Measurements from ENCODE around the gene CGB3. TPM values are rescaled to one million over a fixed set of nuclear protein-coding genes. Genes with fewer than 3 reads are reported as not detected.
A peak's percentile ranks its signal among the peaks of the same experiment; 100 is the strongest.

Gene CGB3
- total RNA-seq, 1 experiment from 2014 or later = not detected

DNA sequence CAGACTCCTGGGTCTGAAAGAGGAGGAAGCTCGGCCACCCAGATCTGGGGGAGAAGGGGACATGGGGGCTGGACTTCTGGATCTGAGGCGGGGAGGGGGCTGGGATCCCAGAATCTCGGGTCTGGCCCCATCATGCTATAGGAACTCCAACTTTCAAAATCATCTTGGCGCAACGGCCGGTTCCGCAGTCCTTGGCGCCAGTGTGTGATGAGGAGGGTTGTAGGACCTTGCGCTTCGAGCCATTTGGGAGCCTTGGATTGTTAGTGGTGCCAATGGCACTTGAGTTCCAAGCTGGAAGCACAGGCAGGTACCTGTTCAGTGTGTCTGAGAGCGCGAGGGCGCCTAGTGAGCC lies 30.1 kb downstream of the CGB3 start:
- ATAC-seq = no peak

DNA sequence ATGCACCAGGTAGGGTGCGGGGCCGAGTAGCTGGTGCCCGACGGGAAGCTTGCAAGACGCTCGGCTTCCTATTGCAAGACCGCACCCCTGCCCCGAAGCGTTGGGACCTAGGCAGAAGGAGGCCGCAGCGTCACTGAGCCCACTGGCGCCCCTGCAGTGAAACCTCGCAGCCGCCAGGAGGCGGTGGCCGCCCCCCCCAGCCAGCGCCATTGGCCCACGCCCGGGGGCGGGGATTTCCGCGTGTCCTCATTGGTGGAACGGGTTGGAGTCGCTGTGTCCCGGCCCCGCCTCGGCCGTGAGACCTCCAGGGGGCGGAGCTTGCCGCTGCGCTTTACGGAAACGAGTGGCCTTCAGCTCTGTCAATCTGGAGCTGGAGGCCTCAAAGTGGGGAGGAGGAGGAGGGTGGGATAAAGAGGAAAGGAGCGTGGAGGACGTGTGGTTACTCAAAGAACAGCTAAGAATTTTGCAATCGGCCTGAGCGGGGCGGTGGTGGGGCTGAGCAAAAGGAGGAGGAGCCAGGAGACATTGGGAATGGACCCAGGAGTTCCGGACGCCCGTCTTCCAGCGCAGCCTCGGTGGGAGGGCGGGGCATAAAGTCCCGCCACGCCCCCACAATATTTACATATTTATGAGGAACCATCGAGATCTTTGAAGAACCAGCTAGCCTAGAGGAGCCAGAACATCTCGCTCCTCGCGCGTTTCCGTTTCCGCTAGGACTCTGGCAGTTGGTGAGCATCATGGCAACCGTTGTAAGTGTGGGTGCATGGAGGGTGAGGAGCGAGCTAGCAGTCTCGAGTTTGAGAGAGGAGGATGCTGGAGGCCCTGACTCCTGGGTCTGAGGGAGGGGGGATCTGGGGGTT lies 30.7 kb downstream of the CGB3 start, which contains the start of the genes GYS1 and RUVBL2:
GYS1 (minus strand) TSS at position 135 of the 860 bp plus-strand sequence. CDS start 197 bp downstream, outside the sequence.
RUVBL2 (plus strand) TSS at position 713 of the 860 bp plus-strand sequence; CDS start at position 738, 25 bp downstream.
- Histone ChIP-seq H3K4me2 (ENCODE audit: low read length) (peak within 1 kb of the TSS; percentile 92), H4K20me1 (ENCODE audit: insufficient read depth) (peaks cover 14% of the 10 kb centered on the region; the same call in 1 of the 2 replicates), H3K79me2 (ENCODE audit: insufficient read depth, low read length) (peaks cover 73% of the 10 kb centered on the region), H3K9ac (ENCODE audit: low read length) (peak within 1 kb of the TSS; percentile 97), H3K4me1 (ENCODE audit: control insufficient read depth in 1 of 2, insufficient read depth in 2 of 2, low read length in 2 of 2) (peaks cover 15 to 34% of the 10 kb centered on the region in 2 experiments), H3K27me3 (ENCODE audit: insufficient read depth, low read length) (no peaks in the 10 kb centered on the region), H3K9me3 (ENCODE audit: control insufficient read depth in 1 of 2, insufficient read depth in 1 of 2, low read depth in 1 of 2, low read length in 2 of 2) (no peaks in the 10 kb centered on the region), H2AFZ (ENCODE audit: low read depth, low read length, poor library complexity, severe bottlenecking) (no peak within 1 kb of the TSS), H3K36me3 (ENCODE audit: control insufficient read depth in 1 of 2, insufficient read depth in 2 of 2, low read length in 2 of 2) (peaks cover 5 to 8% of the 10 kb centered on the region in 2 experiments; a peak in 1 of 4 replicates), H3K4me3 (replicated peaks in 1 of 2; ENCODE audit: low read depth in 1 of 2, low read length in 2 of 2) (peak within 1 kb of the TSS; percentile 75 to 77), H3K27ac (ENCODE audit: low read depth, low read length) (peak within 1 kb of the TSS; percentile 75), H3K9me2 (ENCODE audit: insufficient read depth) (no peaks in the 10 kb centered on the region)
- ATAC-seq (peak; percentile 91), DNase-seq (ENCODE audit: low read depth, low spot score) (peak; percentile 99)
- intact Hi-C loops (cut with micrococcal nuclease) = no loop called here
- no TSS peak for BruUV-seq (replicated peaks)
- ChIA-PET CTCF (interaction anchor here (0.6 to 2.5 kb wide), 41 partner anchors 10 to 460 kb away, joined by 3 to 44 read pairs (median 4); partner anchors contain the start of genes ALDH16A1, BCAT2, CGB2 and CGB7), POLR2A (interaction anchor here (0.6 to 3.1 kb wide), 23 partner anchors 10 to 683 kb away, joined by 3 to 17 read pairs (median 5); partner anchors contain the start of genes CGB7, DHDH, FTL and RPL18), RAD21 (ENCODE audit: low non-redundant PET in 1 of 2, low total read pairs in 2 of 2, uncharacterized antibody in 2 of 2, unreplicated experiment in 2 of 2) (interaction anchor here (0.6 to 1.0 kb wide), 4 partner anchors 20 to 683 kb away, joined by 3 to 5 read pairs (median 4); partner anchors contain the start of gene NTF4 (in 1 of the 2))
- no peak for TF ChIP-seq FOSL1 (IDR thresholded peaks at IDR 0.05; ENCODE audit: low read depth)
- peak; percentile 96 for TF ChIP-seq POLR2AphosphoS5 (IDR thresholded peaks at IDR 0.05; ENCODE audit: low read depth, low read length)
- no peak; the same call in none of the 2 replicates for TF ChIP-seq RAD21 (IDR thresholded peaks at IDR 0.05; ENCODE audit: low read depth)
- TF ChIP-seq SP1 (IDR thresholded peaks at IDR 0.05; ENCODE audit: low read depth) = peak; percentile 96
- TF ChIP-seq, protein P1, sequence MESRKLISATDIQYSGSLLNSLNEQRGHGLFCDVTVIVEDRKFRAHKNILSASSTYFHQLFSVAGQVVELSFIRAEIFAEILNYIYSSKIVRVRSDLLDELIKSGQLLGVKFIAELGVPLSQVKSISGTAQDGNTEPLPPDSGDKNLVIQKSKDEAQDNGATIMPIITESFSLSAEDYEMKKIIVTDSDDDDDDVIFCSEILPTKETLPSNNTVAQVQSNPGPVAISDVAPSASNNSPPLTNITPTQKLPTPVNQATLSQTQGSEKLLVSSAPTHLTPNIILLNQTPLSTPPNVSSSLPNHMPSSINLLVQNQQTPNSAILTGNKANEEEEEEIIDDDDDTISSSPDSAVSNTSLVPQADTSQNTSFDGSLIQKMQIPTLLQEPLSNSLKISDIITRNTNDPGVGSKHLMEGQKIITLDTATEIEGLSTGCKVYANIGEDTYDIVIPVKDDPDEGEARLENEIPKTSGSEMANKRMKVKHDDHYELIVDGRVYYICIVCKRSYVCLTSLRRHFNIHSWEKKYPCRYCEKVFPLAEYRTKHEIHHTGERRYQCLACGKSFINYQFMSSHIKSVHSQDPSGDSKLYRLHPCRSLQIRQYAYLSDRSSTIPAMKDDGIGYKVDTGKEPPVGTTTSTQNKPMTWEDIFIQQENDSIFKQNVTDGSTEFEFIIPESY (IDR thresholded peaks at IDR 0.05; ENCODE audit: extremely low read depth, insufficient replicate concordance, low read length) = no peak
- no peak; the same call in 1 of the 2 replicates for TF ChIP-seq CEBPB (IDR thresholded peaks at IDR 0.05; ENCODE audit: low read depth)
- TF ChIP-seq YY1 (IDR thresholded peaks at IDR 0.05; ENCODE audit: extremely low read depth, insufficient replicate concordance, low read depth, low read length) = peak; percentile 89
- no peak for TF ChIP-seq EZH2phosphoT487 (IDR thresholded peaks at IDR 0.05; ENCODE audit: borderline replicate concordance)
- TF ChIP-seq JUND (IDR thresholded peaks at IDR 0.05) = no peak
- TF ChIP-seq TCF7L2 (IDR thresholded peaks at IDR 0.05; ENCODE audit: borderline replicate concordance, extremely low read depth, insufficient read depth, insufficient read length) = peak; percentile 38
- no peak for TF ChIP-seq SRF (IDR thresholded peaks at IDR 0.05; ENCODE audit: low read depth)
- TF ChIP-seq, protein P2, sequence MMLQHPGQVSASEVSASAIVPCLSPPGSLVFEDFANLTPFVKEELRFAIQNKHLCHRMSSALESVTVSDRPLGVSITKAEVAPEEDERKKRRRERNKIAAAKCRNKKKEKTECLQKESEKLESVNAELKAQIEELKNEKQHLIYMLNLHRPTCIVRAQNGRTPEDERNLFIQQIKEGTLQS (IDR thresholded peaks at IDR 0.05) = no peak
- no peak for TF ChIP-seq EZH2 (IDR thresholded peaks at IDR 0.05)
- TF ChIP-seq ZNF274 (IDR thresholded peaks at IDR 0.05; ENCODE audit: low read depth, low read length) = no peak
- no peak for TF ChIP-seq ELF1 (IDR thresholded peaks at IDR 0.05; ENCODE audit: borderline replicate concordance, low read depth)

More for the DNA sequence above, 30.1 kb downstream of the CGB3 start:
- peaks cover 79% of the 10 kb centered on the region for H3K79me2 ChIP-seq (ENCODE audit: insufficient read depth, low read length)
- H4K20me1 ChIP-seq (ENCODE audit: insufficient read depth) = peaks cover 14% of the 10 kb centered on the region; the same call in 1 of the 2 replicates
- TSS peak; percentile 80 for BruUV-seq (replicated peaks)
- peak overlapping the region; percentile 92 for H3K4me2 ChIP-seq (ENCODE audit: low read length)
- H3K4me1 ChIP-seq (ENCODE audit: control insufficient read depth in 1 of 2, insufficient read depth in 2 of 2, low read length in 2 of 2) = peaks cover 15 to 34% of the 10 kb centered on the region in 2 experiments
- peak overlapping the region; percentile 75 for H3K27ac ChIP-seq (ENCODE audit: low read depth, low read length)
- no peak overlapping the region for H2AFZ ChIP-seq (ENCODE audit: low read depth, low read length, poor library complexity, severe bottlenecking)
- RAD21 ChIA-PET (ENCODE audit: low non-redundant PET in 1 of 2, low total read pairs in 2 of 2, uncharacterized antibody in 2 of 2, unreplicated experiment in 2 of 2) = interaction anchor here in 1 of 2 experiments (0.6 kb wide), 2 partner anchors 20 to 682 kb away, joined by 4 to 5 read pairs; no protein-coding TSS in a partner anchor
- H3K9ac ChIP-seq (ENCODE audit: low read length) = peak overlapping the region; percentile 90
- POLR2A ChIA-PET = interaction anchor here (0.6 to 3.1 kb wide), 19 partner anchors 11 to 623 kb away, joined by 3 to 17 read pairs (median 6); partner anchors contain the start of genes DHDH, FTL, RPL18 and SPHK2
- CTCF ChIA-PET = interaction anchor here (0.8 to 2.5 kb wide), 30 partner anchors 10 to 385 kb away, joined by 3 to 44 read pairs (median 5); partner anchors contain the start of genes CGB2, CGB7, LHB and LIN7B
- intact Hi-C loops (cut with micrococcal nuclease) = no loop called here
- DNase-seq (ENCODE audit: low read depth, low spot score) = no peak
- H3K4me3 ChIP-seq (replicated peaks in 1 of 2; ENCODE audit: low read depth in 1 of 2, low read length in 2 of 2) = peak overlapping the region; percentile 75 to 77
- no peaks in the 10 kb centered on the region for H3K9me3 ChIP-seq (ENCODE audit: control insufficient read depth in 1 of 2, insufficient read depth in 1 of 2, low read depth in 1 of 2, low read length in 2 of 2)
- H3K36me3 ChIP-seq (ENCODE audit: control insufficient read depth in 1 of 2, insufficient read depth in 2 of 2, low read length in 2 of 2) = peaks cover 6 to 8% of the 10 kb centered on the region in 2 experiments; a peak in 2 of 4 replicates
- H3K9me2 ChIP-seq (ENCODE audit: insufficient read depth) = no peaks in the 10 kb centered on the region
- H3K27me3 ChIP-seq (ENCODE audit: insufficient read depth, low read length) = no peaks in the 10 kb centered on the region
- TF ChIP-seq POLR2AphosphoS5 (IDR thresholded peaks at IDR 0.05; ENCODE audit: low read depth, low read length) (no peak), EGR1 (IDR thresholded peaks at IDR 0.05; ENCODE audit: low read depth) (no peak)

All from HCT116 (cell line).